Activated gamma-delta T cell treated with anti-CD3 and anti-CD28 coated beads, Interleukin-2, amount 50 U/mL, for 16 hours (primary cell): Measurements from ENCODE around the gene HERC4.
A peak's percentile ranks its signal among the peaks of the same experiment; 100 is the strongest.

Source experiments
- DNase-seq: peaks from one replicate; pipeline ENCODE4 v3.0.0-alpha.2; 2020; ENCODE audit warnings: low read depth

Gene HERC4, protein sequence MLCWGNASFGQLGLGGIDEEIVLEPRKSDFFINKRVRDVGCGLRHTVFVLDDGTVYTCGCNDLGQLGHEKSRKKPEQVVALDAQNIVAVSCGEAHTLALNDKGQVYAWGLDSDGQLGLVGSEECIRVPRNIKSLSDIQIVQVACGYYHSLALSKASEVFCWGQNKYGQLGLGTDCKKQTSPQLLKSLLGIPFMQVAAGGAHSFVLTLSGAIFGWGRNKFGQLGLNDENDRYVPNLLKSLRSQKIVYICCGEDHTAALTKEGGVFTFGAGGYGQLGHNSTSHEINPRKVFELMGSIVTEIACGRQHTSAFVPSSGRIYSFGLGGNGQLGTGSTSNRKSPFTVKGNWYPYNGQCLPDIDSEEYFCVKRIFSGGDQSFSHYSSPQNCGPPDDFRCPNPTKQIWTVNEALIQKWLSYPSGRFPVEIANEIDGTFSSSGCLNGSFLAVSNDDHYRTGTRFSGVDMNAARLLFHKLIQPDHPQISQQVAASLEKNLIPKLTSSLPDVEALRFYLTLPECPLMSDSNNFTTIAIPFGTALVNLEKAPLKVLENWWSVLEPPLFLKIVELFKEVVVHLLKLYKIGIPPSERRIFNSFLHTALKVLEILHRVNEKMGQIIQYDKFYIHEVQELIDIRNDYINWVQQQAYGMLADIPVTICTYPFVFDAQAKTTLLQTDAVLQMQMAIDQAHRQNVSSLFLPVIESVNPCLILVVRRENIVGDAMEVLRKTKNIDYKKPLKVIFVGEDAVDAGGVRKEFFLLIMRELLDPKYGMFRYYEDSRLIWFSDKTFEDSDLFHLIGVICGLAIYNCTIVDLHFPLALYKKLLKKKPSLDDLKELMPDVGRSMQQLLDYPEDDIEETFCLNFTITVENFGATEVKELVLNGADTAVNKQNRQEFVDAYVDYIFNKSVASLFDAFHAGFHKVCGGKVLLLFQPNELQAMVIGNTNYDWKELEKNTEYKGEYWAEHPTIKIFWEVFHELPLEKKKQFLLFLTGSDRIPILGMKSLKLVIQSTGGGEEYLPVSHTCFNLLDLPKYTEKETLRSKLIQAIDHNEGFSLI

DNA sequence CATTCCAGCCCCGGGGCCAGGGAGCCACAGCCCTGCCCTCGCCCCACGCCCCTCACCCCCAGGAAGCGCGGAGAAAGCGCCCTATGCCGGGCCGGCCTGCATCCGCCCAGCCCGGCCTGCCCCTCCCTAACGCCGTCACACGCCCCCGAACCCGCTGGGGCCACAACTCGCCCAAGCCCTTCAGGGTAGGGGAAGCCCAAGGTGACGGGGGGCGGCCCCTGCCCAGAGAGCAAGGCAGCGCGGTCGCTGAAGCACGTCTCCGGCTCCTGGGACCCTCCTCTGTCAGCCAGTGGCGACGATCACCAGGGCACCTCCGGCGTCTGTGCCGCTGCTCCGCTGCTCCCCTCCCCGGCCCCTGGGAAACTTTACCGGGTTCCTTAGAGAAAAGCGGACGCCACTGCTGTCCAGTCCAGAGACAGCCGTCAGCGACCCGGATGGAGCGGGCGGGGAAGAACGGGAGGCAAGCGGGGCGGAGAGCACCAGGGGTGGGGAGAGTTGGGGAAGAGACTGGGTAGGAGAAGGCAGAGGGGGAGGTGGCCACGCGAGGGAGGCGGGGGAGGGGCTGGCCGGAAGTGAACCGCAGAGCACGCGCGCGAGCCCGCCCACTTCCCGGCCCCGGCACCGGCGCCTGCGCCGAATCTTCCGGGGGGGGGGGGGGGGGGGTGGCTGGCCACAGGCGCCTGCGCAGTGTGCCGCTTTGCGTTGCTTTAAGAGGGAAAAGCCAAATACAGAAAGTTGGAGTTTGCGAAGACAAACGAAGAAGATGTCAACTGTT, at the start of gene HERC4:
HERC4 (minus strand) TSS at position 509 of the 775 bp plus-strand sequence. CDS start 2,175 bp downstream, outside the sequence.
- peak; percentile 83 for DNase-seq

DNA sequence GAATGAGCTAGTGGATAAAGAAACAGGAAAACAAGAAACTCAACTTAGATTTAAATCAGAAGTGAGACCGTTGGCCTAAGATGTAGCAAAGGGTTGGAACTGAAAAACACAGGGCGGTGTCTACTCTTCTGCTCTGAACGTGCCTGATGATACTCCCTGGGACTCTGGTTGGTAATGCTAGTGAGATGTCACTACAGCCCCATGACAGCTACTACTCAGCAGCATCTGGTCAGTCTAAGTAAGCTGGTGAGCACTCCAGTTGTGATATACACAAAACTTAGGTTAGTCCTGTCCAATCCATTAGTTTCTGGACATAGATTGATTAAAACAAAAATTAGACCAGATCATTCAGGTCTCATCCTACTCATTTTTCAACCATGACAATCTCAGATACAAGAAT, 49.6 kb upstream of the HERC4 start:
- no peak for DNase-seq

DNA sequence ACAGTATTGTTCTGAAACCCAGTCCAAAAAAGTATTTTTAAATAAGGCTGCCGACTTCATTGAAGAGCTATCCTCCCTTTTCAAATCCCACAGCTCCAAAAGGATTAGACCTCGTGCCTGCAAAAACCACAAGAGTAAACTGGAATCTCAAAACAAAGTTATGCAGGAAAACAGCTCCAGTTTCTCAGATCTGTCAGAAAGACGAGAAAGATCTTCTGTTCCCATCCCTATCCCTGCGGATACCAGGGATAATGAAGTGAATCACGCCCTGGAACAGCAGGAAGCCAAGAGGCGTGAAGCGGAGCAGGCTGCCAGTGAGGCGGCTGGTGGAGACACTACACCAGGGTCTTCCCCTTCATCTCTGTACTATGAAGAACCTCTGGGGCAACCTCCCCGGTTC, 46.8 kb upstream of the HERC4 start:
- no peak for DNase-seq

DNA sequence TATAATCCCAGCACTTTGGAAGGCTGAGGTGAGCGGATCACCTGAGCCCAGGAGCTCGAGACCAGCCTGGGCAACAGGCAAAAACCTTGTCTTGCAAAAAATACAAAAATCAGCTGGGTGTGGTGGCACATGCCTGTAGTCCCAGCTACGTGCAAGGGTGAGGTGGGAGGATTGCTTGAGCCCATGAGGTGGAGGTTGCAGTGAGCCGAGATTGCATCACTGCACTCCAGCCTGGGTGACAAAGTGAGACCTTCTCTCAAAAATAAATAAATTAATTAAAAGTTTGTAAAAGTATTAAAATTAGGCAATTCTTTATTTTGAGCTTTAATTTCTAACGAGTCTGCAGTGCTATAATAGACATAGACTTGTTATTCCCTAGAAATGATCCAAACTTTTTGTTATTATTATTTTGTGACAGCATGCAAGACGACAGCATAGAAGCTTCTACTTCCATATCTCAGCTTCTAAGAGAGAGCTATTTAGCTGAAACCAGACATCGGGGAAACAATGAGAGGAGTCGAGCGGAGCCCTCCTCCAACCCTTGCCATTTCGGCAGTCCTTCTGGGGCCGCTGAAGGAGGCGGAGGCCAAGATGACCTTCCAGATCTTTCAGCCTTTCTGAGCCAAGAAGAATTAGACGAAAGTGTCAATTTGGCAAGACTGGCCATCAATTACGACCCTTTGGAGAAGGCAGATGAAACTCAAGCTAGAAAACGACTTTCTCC, 46.1 kb upstream of the HERC4 start:
- no peak for DNase-seq

DNA sequence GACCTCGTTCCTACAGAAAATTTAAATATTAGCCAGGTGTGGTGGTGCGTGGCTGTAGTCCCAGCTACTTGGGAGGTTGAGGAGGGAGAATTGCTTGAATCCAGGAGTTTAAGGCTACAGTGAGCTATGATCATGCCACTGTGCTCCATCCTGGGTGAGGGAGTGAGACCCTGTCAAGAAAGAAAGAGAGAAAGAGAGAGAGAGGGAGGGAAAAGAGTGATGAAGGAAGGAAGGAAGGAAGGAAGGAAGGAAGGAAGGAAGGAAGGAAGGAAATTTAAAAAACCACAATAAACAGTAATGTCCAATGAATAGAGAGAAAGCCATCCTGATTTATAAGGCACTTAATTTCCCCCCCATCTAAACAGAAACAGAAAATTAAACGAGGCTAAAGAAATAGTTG, 43.6 kb upstream of the HERC4 start:
- DNase-seq, result no peak

DNA sequence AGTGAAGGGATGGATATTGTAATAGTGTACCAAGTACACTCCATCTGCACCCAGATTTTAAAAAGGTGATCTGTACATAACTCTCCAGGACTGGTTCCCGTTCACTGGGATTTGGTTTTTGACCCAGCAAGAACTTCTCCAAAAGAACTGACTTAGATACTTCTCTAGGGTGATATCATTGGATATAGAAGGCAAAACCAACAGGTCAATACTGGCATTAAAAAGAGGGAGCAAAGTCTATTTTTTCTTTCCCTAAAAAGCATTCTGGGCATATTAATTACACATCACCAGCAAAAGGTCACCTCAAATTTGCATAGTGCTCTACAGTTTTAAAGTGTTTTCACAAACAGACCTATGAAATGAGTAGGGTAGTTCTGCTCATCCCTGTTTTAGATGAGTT, 37.8 kb upstream of the HERC4 start:
- DNase-seq, result no peak

DNA sequence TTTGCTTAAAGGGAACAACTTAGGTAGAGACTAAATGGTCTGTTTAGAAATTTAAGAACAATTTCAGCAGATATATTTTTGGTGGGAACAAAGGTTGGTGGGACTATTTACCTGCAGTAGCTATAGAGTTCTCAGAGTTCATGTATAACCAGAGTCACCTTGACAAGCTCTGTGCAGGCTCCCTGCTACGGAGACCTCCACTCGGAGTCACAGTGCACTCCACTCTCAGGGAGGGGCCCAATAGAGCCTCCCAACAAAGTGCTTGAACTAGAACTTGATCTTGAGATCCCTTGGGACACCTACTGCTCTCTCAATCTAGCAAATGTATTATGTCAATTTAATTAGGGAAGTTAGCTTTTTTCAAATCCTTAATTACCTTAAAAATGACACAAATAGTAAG, 36.5 kb upstream of the HERC4 start:
- DNase-seq, result no peak

DNA sequence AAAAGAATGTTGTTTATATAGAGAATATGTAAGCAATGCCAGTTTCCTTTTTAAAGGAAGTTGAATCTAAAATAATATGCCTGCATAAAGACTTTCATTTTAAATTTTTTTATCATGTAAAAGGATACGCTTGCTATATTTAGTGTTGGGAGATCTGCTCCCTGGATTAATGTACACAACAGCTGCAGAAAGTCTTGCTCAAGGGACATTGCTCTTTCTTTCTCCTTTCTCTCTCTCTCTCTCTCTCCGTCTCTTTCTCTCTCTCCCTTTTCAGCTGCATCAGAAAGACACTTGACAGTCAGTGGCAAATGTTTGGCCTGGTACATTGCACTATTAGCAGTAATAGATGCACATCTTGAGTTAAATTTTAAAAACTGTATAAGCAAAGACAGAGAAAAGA, 34.9 kb upstream of the HERC4 start:
- DNase-seq, result no peak

DNA sequence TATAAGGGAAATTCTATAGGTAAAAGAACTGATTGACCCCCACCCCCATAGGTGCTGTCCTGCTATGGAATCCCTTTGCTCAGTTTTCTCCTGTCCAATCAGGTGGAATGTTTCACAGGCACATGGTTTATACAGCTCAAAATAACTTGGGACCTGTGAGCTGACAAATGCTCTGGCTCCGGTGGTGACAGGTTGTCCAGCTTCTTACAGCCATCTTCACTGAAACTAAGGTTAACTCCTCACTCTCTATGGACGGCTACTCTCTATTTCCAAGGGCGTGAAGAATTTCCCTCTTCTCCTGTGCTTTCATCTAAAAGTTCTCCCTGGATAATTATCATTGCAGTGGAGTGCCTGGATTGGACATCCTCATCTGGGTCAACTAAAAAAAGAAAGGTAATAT, 34.2 kb upstream of the HERC4 start, which contains the start of gene MYPN:
MYPN (plus strand) TSS at position 158 of the 400 bp plus-strand sequence. CDS start 11,951 bp downstream, outside the sequence.
- DNase-seq, result no peak

DNA sequence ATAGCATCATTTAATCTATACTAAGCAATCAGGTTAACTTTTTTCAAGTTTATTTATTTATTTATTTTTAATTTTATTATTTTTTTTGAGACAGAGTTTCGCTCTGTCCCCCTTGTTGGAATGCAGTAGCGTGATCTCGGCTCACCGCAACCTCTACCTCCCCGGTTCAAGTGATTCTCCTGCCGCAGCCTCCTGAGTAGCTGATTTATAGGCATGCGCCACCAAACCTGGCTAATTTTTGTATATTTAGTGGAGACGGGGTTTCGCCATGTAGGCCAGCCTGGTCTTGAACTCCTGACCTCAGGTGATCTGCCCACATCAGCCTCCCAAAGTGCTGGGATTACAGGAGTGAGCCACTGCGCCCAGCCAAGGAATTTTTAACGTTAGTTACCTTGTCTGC, 33.6 kb upstream of the HERC4 start:
- no peak for DNase-seq

DNA sequence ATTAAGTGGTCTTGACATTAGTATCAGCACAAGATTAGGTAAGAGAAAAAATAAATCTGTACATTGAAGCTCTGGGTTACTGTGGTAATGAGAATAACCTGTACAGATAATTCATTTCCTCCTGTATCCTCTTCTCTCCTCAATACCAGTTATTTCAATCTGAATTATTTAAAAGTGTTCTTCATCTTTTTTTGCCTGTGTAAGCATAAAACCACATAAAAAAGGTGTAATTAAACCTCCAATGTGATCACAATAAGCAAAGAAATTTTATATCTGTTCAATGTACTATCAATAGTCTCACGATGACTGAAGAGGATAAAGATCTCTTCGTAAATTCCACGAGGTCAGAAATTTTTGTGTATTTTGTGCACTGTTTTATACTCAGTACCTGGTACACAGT, 33.0 kb upstream of the HERC4 start:
- DNase-seq, result no peak

DNA sequence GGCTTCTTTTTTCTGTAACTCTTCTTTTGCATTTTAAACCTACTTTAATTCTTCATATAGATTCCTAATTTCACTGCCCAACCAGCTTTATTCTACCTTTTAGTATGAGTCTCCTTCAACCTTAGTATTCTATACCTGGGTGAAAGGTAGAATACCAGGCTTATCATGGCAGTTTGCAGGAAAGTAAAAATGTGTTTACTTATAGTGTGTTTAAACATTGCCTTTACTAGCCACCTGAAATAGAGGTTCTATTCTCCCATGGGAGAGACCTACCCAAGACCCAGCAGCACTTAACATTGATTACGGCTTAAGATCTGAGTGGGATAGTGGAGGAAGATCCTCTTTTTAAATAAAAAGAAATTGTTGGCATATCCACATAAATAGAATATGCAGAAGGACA, 32.6 kb upstream of the HERC4 start:
- no peak for DNase-seq

DNA sequence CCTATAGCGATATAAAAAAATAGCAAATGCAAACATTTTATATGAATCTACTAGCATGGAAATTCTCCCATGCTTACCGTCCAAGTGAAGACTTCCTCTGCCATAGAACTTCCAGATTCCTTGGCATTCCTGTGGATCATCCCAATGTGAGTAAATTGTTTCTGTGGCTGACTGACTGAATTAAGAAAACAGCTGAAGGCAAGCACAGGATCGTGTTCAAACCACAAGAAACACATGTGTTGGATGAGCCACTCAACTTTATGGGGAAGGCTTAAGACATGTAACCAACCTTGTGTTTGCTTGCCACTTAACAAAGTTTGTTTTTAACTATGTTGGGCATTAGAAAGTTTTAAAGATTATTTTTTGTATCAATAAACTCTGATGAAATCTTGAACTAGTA, 31.6 kb upstream of the HERC4 start:
- no peak for DNase-seq

DNA sequence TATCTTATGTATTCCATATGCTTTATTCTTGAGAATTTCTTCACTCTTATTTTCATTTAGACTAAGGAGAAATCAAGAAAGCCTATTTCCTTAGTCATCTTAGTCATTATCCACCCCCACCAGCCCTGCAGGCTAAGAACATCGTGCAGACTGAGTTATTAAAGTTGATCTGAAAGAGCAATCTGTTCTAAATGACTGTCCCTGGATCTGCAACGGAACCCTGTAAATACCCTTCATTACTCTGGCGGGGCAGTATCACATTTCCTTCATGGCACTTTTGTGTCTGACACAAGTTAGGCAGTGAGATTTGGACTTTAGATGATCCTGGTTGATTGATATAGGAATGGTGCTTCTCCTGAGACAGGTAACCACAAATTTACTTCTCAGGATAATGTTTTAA, 30.7 kb upstream of the HERC4 start:
- DNase-seq, result no peak

DNA sequence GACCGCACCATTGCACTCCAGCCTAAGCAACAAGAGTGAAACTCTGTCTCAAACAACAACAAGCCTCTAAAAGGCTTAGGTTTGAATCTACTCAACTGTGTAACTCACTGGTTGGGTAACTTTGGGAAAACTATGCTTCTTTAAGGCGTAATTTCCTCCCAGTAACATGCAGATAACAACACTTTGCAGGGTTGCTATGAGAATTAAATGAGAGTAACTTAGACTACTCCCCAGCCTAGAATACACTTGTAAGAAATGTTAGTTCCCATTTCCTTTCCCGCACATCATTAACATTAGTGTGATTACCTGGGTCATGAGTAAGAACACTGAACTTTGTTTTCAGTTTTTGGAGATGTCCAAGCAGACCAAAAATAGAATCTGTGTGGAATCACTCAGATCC, 28.8 kb upstream of the HERC4 start:
- no peak for DNase-seq

DNA sequence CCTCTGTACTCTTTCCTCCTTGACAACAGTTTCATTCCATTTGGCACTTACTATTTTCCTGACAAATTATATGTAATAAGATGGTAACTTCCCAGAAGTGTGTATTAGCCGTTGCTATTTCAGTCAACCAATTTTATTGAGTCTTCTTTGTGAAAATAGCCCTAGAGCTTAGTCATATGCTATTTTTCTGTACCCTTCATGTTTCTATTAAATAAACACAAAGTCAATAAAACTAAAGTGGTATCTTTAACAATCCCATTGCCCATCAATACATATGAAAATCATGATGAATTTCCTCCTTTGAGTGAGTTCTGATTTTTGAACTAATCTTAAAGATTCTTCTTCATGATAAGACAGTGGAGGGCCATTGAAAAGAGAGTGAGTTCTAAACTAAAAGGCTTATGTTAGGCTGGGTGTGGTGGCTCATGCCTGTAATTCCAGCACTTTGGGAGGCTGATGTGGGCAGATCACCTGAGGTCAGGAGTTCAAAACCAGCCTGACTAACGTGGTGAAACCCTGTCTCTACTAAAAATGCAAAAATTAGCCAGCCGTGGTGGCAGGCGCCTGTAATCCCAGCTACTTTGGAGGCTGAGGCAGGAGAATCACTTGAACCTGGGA, 28.3 kb upstream of the HERC4 start:
- DNase-seq, result no peak

DNA sequence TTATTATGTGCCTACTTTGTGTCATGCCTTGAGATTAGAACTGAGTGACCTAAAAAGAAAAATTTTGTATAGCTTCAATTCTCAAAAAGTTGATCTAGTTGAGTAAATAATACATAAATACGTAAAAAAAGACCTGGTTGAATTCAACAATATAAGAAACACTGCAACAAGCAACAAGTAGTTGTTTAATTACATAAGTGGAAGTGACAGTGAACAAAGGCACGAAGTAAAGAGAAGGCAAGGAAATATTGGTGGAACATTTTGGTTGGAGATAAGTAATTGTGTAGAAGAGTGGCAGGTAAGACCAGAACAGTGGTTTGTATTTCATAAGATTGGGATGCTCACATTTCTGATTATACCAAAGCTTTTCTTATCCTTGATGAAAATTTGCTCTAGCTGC, 26.0 kb upstream of the HERC4 start:
- no peak for DNase-seq

DNA sequence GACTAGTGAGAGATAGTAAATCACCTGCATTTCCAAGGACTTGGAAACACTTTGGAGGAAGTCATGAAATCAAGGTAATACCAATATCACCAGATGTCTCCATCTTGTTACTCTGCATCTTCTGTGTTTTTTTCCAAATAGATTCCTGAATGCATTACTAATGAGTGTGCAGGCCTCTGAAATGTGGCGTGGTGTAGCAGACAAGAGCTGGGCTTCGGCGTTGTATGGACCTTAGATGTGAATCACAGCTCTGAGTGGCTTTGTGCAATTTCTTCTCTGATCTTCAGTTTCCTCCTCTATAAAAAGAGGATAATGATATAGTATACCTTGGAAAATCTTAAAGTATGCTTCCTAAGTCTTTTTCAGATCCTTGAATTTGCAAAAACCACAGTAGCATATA, 24.7 kb upstream of the HERC4 start:
- no peak for DNase-seq

DNA sequence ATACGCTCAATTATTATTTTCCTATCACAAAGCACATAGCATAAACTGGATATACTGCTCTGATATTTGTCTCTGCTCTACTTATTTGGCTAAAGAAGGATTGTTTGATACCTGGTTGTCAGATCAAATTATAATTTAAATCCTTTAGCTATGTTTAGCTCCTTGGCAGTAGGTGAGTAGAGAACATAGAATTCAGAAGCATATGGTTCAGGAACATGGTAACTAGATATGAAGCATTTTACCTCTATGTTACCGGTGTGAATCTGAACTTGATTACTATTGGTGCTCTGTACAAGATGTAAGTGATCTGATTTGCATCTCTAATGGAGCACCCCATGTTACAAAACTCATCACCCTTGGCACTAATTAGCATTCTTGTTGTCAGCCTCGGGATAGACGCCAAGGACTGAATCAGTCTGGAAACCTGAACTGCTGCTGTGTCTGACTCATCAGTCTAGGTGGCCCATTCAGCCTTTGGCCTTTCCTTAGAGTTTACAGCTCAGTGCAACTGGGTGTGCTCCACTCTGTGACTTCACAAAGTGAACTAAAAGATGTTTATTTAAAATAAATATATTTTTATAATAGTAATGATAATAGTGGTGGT, 21.9 kb upstream of the HERC4 start:
- DNase-seq, result no peak

DNA sequence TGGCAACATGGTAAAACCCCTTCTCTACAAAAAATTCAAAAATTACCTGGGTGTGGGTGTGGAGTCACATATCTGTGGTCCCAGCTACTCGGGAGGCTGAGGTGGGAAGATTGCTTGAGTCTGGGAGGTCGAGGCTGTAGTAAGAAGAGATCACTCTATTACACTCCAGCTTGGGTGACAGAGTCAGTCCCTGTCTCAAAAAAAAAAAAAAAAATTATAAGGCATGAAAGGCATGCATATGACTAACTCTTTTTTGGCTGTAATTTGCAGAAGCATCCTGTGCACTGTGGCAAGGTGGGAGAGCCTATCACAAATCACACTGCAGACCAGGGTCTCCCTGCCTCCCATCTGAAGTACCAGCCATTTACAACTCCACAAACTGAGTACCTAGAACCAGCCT, 20.1 kb upstream of the HERC4 start:
- DNase-seq, result no peak

DNA sequence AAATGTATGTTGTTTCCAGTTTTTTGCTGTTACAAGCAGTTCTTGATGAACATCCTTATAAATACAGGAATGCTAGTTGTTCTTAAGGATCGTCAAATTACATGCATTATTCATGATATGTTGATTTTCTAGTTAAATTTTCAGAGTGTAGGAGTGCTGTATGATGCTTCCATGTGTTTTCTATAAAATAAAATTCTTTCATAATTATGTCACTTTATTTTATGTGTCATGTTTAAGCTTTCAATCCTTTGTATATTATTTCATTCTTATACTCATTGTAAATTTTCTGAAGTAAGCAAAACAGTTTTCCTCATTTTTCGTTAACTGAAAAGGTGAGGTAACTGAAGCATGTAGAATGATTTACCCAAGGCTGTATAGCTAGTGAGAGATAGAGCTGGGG, 17.4 kb upstream of the HERC4 start:
- no peak for DNase-seq
